OCI-M2 (cell line): ENCODE data around the gene ZNF324.
"Not testable (repeated sequence)": the region's sequence is repeated elsewhere in the genome, so short reads cannot be mapped to it uniquely, and the experiment has no call there.

ENCODE experiments used
- DNase-seq: peaks from one replicate; lab custom pipeline; 2025; ENCODE audit not compliant: unreplicated experiment; lab: John Stamatoyannopoulos, UW

Gene ZNF324

GRCh38 chr19:58470837-58471543, 4.1 kb downstream of the ZNF324 start:
- DNase-seq = not testable (repeated sequence)

GRCh38 chr19:58471736-58472135, 4.9 kb downstream of the ZNF324 start:
- no peak for DNase-seq

- no peak for DNase-seq
These were observed 6.9 kb downstream of the ZNF324 start for GRCh38 chr19:58473775-58474174.

- no peak for DNase-seq
These were observed 7.6 kb downstream of the ZNF324 start for GRCh38 chr19:58474291-58474996.

GRCh38 chr19:58474997-58475713, 8.3 kb downstream of the ZNF324 start:
- no peak for DNase-seq

- DNase-seq = peak; percentile 97
These were observed 9.0 kb downstream of the ZNF324 start, which contains the start of gene ZNF446 for GRCh38 chr19:58475714-58476497. ZNF446 (plus strand) TSS chr19:58476352; CDS start chr19:58477219, 867 bp downstream.

- no peak for DNase-seq
These were observed 9.7 kb downstream of the ZNF324 start for GRCh38 chr19:58476498-58477015.

- no peak for DNase-seq
These were observed 10.2 kb downstream of the ZNF324 start for GRCh38 chr19:58477130-58477529.

- DNase-seq = no peak
These were observed 11.0 kb downstream of the ZNF324 start for GRCh38 chr19:58477871-58478270.

GRCh38 chr19:58479303-58479702, 12.4 kb downstream of the ZNF324 start:
- DNase-seq = no peak

GRCh38 chr19:58479736-58480480, 13.0 kb downstream of the ZNF324 start:
- DNase-seq = no peak

- DNase-seq = no peak
These were observed 13.6 kb downstream of the ZNF324 start for GRCh38 chr19:58480481-58480830.

- no peak for DNase-seq
These were observed 14.0 kb downstream of the ZNF324 start for GRCh38 chr19:58480831-58481230.

- no peak for DNase-seq
These were observed 15.5 kb downstream of the ZNF324 start for GRCh38 chr19:58482372-58482771.

- no peak for DNase-seq
These were observed 16.9 kb downstream of the ZNF324 start for GRCh38 chr19:58483776-58484175.

GRCh38 chr19:58484349-58484748, 17.5 kb downstream of the ZNF324 start:
- DNase-seq = not testable (repeated sequence)

- no peak for DNase-seq
These were observed 24.5 kb downstream of the ZNF324 start for GRCh38 chr19:58491393-58491792.

GRCh38 chr19:58492265-58492664, 25.4 kb downstream of the ZNF324 start:
- DNase-seq = no peak

- no peak for DNase-seq
These were observed 30.8 kb downstream of the ZNF324 start for GRCh38 chr19:58497634-58498170.
